GM19238 (cell line): ENCODE results near the gene CBX2.
"Not testable (repeated sequence)": the region's sequence is repeated elsewhere in the genome, so short reads cannot be mapped to it uniquely, and the experiment has no call there.

Experiments
- DNase-seq: peaks from one replicate; pipeline ENCODE4 v3.0.0; 2011; ENCODE audit warnings: low spot score; ENCODE audit not compliant: insufficient read length

CBX2 gene

GRCh38 chr17:79742951-79743476 is 34.9 kb upstream of the CBX2 start:
- no peak for DNase-seq

GRCh38 chr17:79743614-79744013 is 34.3 kb upstream of the CBX2 start:
- no peak for DNase-seq

- DNase-seq = no peak
Measured at GRCh38 chr17:79745641-79746105, 32.3 kb upstream of the CBX2 start.

- DNase-seq = no peak
Measured at GRCh38 chr17:79746889-79747507, 30.9 kb upstream of the CBX2 start.

- no peak for DNase-seq
Measured at GRCh38 chr17:79747508-79748294, 30.2 kb upstream of the CBX2 start.

- DNase-seq = no peak
Measured at GRCh38 chr17:79748295-79749099, 29.5 kb upstream of the CBX2 start.

GRCh38 chr17:79749156-79749815 is 28.7 kb upstream of the CBX2 start:
- no peak for DNase-seq

- DNase-seq = no peak
Measured at GRCh38 chr17:79749958-79750357, 28.0 kb upstream of the CBX2 start.

GRCh38 chr17:79750650-79751545 is 27.1 kb upstream of the CBX2 start:
- no peak for DNase-seq

GRCh38 chr17:79752175-79752574 is 25.8 kb upstream of the CBX2 start:
- DNase-seq = no peak

GRCh38 chr17:79754370-79754769 is 23.6 kb upstream of the CBX2 start:
- no peak for DNase-seq

- DNase-seq = not testable (repeated sequence)
Measured at GRCh38 chr17:79754903-79755302, 23.0 kb upstream of the CBX2 start.

GRCh38 chr17:79755591-79755990 is 22.4 kb upstream of the CBX2 start:
- DNase-seq = no peak

- no peak for DNase-seq
Measured at GRCh38 chr17:79757140-79757745, 20.7 kb upstream of the CBX2 start.

GRCh38 chr17:79758271-79758670 is 19.7 kb upstream of the CBX2 start:
- no peak for DNase-seq

GRCh38 chr17:79760197-79760906 is 17.6 kb upstream of the CBX2 start:
- no peak for DNase-seq

GRCh38 chr17:79761894-79762589 is 15.9 kb upstream of the CBX2 start:
- no peak for DNase-seq

- no peak for DNase-seq
Measured at GRCh38 chr17:79765708-79766107, 12.2 kb upstream of the CBX2 start.
